B cell (primary cell): ENCODE results near the gene FNDC11. TPM values are rescaled to one million over a fixed set of nuclear protein-coding genes. Genes with fewer than 3 reads are reported as not detected.

Experiments used
- ATAC-seq: fragments of 200-7000 bp; cut with Tn5 transposase; one replicate; pipeline ENCODE4 v1.10.0; 2021; ENCODE audit warnings: low read depth, mild to moderate bottlenecking, moderate number of reproducible peaks, moderate library complexity
- CTCF ChIA-PET: fragments of 350-600 bp; sonication (Branson Sonifier 250); formaldehyde crosslinking; loops from one replicate; lab custom pipeline; 2021; ENCODE audit warnings: antibody characterized with exemption, inconsistent platforms; lab: Charles Lee
- POLR2A ChIA-PET: fragments of 350-600 bp; sonication (Branson Sonifier 250); formaldehyde crosslinking; loops from one replicate; lab custom pipeline; 2021; ENCODE audit warnings: antibody characterized with exemption; lab: Charles Lee
- DNase-seq: peaks from one replicate; pipeline ENCODE4 v3.0.0; 2013
- H2AFZ ChIP-seq: 2 replicates; pipeline ENCODE4 v1.6.1; 2012; ENCODE audit warnings: mild to moderate bottlenecking, low read depth, low read length; ENCODE audit not compliant: insufficient read depth, poor library complexity, severe bottlenecking
- H3K27ac ChIP-seq, 2 donors: 1 replicate in 1 of 2; 2 replicates in 1 of 2; pipeline ENCODE4 v1.5.1; 2012 to 2013; ENCODE audit warnings: low read length in 2 of 2, mild to moderate bottlenecking in 2 of 2, moderate library complexity in 1 of 2
- H3K27me3 ChIP-seq, 4 experiments: fragments of 200-600 bp in 1 of 4; sonication (generic) in 1 of 4; replicated peaks in 1 of 4; 1 replicate in 2 of 4; 2 replicates in 2 of 4; pipeline versions ENCODE4 v1.6.1 to v1.7.0; 2013 to 2016; ENCODE audit warnings: low read length in 3 of 4, mild to moderate bottlenecking in 2 of 4, mixed read lengths in 1 of 4, moderate library complexity in 1 of 4; ENCODE audit not compliant: insufficient read depth in 4 of 4, control insufficient read depth in 3 of 4; ENCODE audit errors: control extremely low read depth in 1 of 4
- H3K36me3 ChIP-seq, 2 experiments: replicated peaks in 1 of 2; 1 replicate in 1 of 2; 2 replicates in 1 of 2; pipeline versions ENCODE4 v1.6.1 to v1.7.1; 2013; ENCODE audit warnings: low read length in 1 of 2; ENCODE audit not compliant: insufficient read depth in 2 of 2, control insufficient read depth in 1 of 2; ENCODE audit errors: control extremely low read depth in 1 of 2, extremely low read depth in 1 of 2
- H3K4me1 ChIP-seq, 2 donors: fragments of 200-600 bp in 1 of 2; sonication (generic) in 1 of 2; 1 replicate in 1 of 2; 2 replicates in 1 of 2; pipeline versions ENCODE4 v1.5.1 to v1.6.1; 2013 to 2017; ENCODE audit warnings: low read length in 2 of 2; ENCODE audit not compliant: control insufficient read depth in 2 of 2, insufficient read depth in 2 of 2
- H3K4me2 ChIP-seq: replicated peaks from 2 replicates; pipeline ENCODE3; 2012; ENCODE audit warnings: mild to moderate bottlenecking, low read depth, low read length; ENCODE audit not compliant: poor library complexity, severe bottlenecking
- H3K4me3 ChIP-seq, 5 experiments: fragments of 200-600 bp in 1 of 5; sonication (generic) in 1 of 5; 1 replicate in 3 of 5; 2 replicates in 2 of 5; pipeline versions ENCODE4 v1.5.1 to v1.7.0; 2011 to 2016; ENCODE audit warnings: low read length in 4 of 5, mild to moderate bottlenecking in 4 of 5, low read depth in 2 of 5, control low read depth in 1 of 5, moderate library complexity in 1 of 5; ENCODE audit not compliant: insufficient read depth in 1 of 5; ENCODE audit errors: control extremely low read depth in 1 of 5, extremely low read depth in 1 of 5
- H3K79me2 ChIP-seq: fragments of 200-600 bp; sonication (generic); one replicate; pipeline ENCODE4 v1.6.0; 2016; ENCODE audit warnings: low read length; ENCODE audit not compliant: control insufficient read depth, insufficient read depth
- H3K9ac ChIP-seq: fragments of 200-600 bp; sonication (generic); 2 replicates; pipeline ENCODE4 v1.6.1; 2017; ENCODE audit warnings: mild to moderate bottlenecking, low read length, moderate library complexity
- H3K9me3 ChIP-seq, 3 donors: one replicate each; pipeline versions ENCODE4 v1.6.1 to v1.7.1; 2013; ENCODE audit warnings: low read length in 2 of 3; ENCODE audit not compliant: control insufficient read depth in 2 of 3, insufficient read depth in 1 of 3; ENCODE audit errors: control extremely low read depth in 1 of 3
- H4K20me1 ChIP-seq: 2 replicates; pipeline ENCODE4 v1.6.0; 2012; ENCODE audit warnings: mild to moderate bottlenecking, low read length; ENCODE audit not compliant: insufficient read depth, control insufficient read depth, poor library complexity, severe bottlenecking
- H3K27ac Mint-ChIP-seq: one replicate; pipeline ENCODE4 v1.8.0; 2021; ENCODE audit warnings: mixed read lengths
- H3K27me3 Mint-ChIP-seq: one replicate; pipeline ENCODE4 v1.8.0; 2021; ENCODE audit warnings: mixed read lengths
- H3K4me1 Mint-ChIP-seq: one replicate; pipeline ENCODE4 v1.8.0; 2021; ENCODE audit warnings: mixed read lengths
- H3K4me3 Mint-ChIP-seq: one replicate; pipeline ENCODE4 v1.8.0; 2021; ENCODE audit warnings: mixed read lengths
- H3K9me3 Mint-ChIP-seq: one replicate; pipeline ENCODE4 v1.8.0; 2022; ENCODE audit warnings: mixed read lengths; ENCODE audit not compliant: insufficient read depth
- EZH2 ChIP-seq: IDR thresholded peaks from 2 replicates; pipeline ENCODE4 v1.6.1; 2012; ENCODE audit warnings: borderline replicate concordance, low read depth, mild to moderate bottlenecking, moderate library complexity, low read length; ENCODE audit not compliant: insufficient read depth, poor library complexity, severe bottlenecking
- WGBS: methylation state at CpG from one replicate; pipeline ENCODE4 v1.1.5; 2013; ENCODE audit warnings: missing lambda C conversion rate; ENCODE audit not compliant: insufficient coverage; 5-methylcytosine and 5-hydroxymethylcytosine counted together
- intact Hi-C: fragments of 100-400 bp; cut with micrococcal nuclease; formaldehyde crosslinking; loops from one replicate; pipeline ENCODE4 v1.10.0; 2022
- polyA plus RNA-seq: library from polyadenylated mRNA; depleted of rRNA; stranded (reverse); fragments of >200 nt; gene quantifications from 2 replicates; pipeline ENCODE4 v1.2.3, GENCODE V29; 2012
- total RNA-seq, 2 donors: library from RNA; stranded (reverse); fragments of 120-200 nt in 1 of 2; gene quantifications; 1 replicate in 1 of 2; 2 replicates in 1 of 2; pipeline versions ENCODE4 v1.2.3 to v1.2.4, GENCODE V29; 2013 to 2022
- TF ChIP-seq, protein P1 (sequence below): fragments of 200-600 bp; IDR thresholded peaks from one replicate; pipeline ENCODE4 v1.8.0; 2022; ENCODE audit warnings: antibody characterized with exemption, mild to moderate bottlenecking

FNDC11 gene
- total and polyA plus RNA-seq, 2 donors (not counting 1 experiment from before 2014, with no cell fraction given), result 3.8 to 34.2 TPM

DNA sequence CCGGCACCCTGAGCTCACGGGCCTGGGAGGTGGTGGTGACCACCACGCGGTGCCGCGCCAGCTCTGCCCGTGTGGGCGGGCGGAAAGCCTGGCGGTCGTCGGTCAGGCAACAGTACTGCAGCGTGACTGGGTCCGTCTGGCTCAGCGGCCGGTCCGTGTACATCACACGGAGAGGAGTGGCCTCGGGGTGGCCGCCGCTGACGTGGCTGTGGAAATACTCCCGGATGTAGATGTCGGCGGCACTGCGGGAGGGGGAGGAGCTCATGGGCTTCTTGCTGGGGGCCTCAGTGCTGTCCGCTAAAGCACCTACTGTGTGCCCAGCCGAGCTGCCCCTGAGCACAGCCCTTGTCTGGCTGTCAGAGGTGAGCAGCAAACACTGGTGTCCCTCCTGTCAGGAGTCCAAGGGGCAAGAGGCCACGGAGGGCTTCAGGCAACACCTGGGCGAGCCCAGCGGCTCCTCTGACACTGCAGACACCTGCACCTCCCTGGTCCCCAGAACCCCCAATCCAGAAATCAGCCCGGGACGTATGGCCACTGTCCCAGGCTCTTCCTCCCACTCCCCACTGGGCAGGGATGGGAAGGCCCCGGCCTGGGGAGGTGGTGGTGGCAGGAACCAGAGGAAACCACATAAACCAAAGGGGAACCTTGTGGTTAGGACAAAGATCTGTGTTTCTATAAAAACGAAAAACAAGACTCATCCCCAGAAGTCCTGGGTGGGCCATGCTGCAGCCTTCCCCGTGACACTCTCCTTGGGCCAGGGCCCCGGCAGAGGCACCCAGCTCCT, 13.6 kb downstream of the FNDC11 start:
- Mint-ChIP-seq H3K4me1 (peaks cover 29% of the 10 kb centered on the region), H3K9me3 (no peaks in the 10 kb centered on the region), H3K27me3 (no peaks in the 10 kb centered on the region), H3K4me3 (peak overlapping the region; percentile 88), H3K27ac (peak overlapping the region; percentile 83)
- intact Hi-C loops, result loop anchor here (1.0 kb wide), 1 partner anchor 13 kb away; the partner anchor contains the start of gene FNDC11
- H3K27ac ChIP-seq, result peak overlapping the region; percentile 46 to 65
- ChIA-PET POLR2A (interaction anchor here (0.6 to 2.3 kb wide), 7 partner anchors 13 to 298 kb away, joined by 4 to 16 read pairs (median 5); partner anchors contain the start of genes FNDC11, PTK6 and TPD52L2), CTCF (interaction anchor here (0.9 to 3.7 kb wide), 7 partner anchors 11 to 297 kb away, joined by 3 to 17 read pairs (median 3); partner anchors contain the start of genes PTK6, SRMS and TPD52L2)
- WGBS, result 16% methylated on average over 34 of the region's 37 CpGs
- no peaks in the 10 kb centered on the region for H3K27me3 ChIP-seq
- H2AFZ ChIP-seq, result no peak overlapping the region
- peaks cover 85% of the 10 kb centered on the region for H4K20me1 ChIP-seq
- H3K4me2 ChIP-seq, result peak overlapping the region; percentile 87
- ATAC-seq (peak; percentile 73), DNase-seq (peak; percentile 82)
- peaks cover 16% of the 10 kb centered on the region for H3K79me2 ChIP-seq
- no peak for TF ChIP-seq EZH2
- TF ChIP-seq, protein P1, sequence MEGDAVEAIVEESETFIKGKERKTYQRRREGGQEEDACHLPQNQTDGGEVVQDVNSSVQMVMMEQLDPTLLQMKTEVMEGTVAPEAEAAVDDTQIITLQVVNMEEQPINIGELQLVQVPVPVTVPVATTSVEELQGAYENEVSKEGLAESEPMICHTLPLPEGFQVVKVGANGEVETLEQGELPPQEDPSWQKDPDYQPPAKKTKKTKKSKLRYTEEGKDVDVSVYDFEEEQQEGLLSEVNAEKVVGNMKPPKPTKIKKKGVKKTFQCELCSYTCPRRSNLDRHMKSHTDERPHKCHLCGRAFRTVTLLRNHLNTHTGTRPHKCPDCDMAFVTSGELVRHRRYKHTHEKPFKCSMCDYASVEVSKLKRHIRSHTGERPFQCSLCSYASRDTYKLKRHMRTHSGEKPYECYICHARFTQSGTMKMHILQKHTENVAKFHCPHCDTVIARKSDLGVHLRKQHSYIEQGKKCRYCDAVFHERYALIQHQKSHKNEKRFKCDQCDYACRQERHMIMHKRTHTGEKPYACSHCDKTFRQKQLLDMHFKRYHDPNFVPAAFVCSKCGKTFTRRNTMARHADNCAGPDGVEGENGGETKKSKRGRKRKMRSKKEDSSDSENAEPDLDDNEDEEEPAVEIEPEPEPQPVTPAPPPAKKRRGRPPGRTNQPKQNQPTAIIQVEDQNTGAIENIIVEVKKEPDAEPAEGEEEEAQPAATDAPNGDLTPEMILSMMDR, result no peak
- peaks cover 0 to 40% of the 10 kb centered on the region in 2 experiments for H3K36me3 ChIP-seq
- peaks cover 34 to 48% of the 10 kb centered on the region in 2 donors for H3K4me1 ChIP-seq
- H3K4me3 ChIP-seq, result peak overlapping the region in 4 of 5 experiments; percentile 44 to 64 (median 49)
- peaks cover 0 to 9% (median 0%) of the 10 kb centered on the region in 3 donors for H3K9me3 ChIP-seq
- peak overlapping the region; percentile 59 for H3K9ac ChIP-seq
